ENCODE data around the gene EP400. TPM values are rescaled to one million over a fixed set of nuclear protein-coding genes. Genes with fewer than 3 reads are reported as not detected.

The EP400 gene
- total and polyA plus RNA-seq, 2 of the 8 experiments (the other 6 are each of a cell fraction or from before 2014, with no cell fraction given): 13.1 to 69.7 TPM

- H2BK15ac ChIP-seq (ENCODE audit: low read length): no peak overlapping the region
- TF ChIP-seq E2F6 (IDR thresholded peaks at IDR 0.05) (no peak), SAP30 (IDR thresholded peaks at IDR 0.05; ENCODE audit: insufficient read depth, insufficient replicate concordance, low read length) (no peak)
- peak in 1 of 2 experiments; percentile 33 for DNase-seq (ENCODE audit: low read depth in 1 of 2, low spot score in 2 of 2)
- H2BK120ac ChIP-seq (replicated peaks; ENCODE audit: low read depth, low read length): no peak overlapping the region
- no peak overlapping the region for H3K4ac ChIP-seq (replicated peaks; ENCODE audit: insufficient read length, low read depth, low read length)
- peaks cover 3 to 5% of the 10 kb centered on the region in 2 experiments for H4K20me1 ChIP-seq (replicated peaks in 1 of 2; ENCODE audit: control insufficient read depth in 1 of 2, insufficient read depth in 2 of 2, low read length in 2 of 2)
- no peak overlapping the region for H3K27ac ChIP-seq (ENCODE audit: low read depth, low read length)
- no peak overlapping the region for H2BK20ac ChIP-seq (ENCODE audit: low read length)
- H3K9ac ChIP-seq (replicated peaks in 1 of 4; ENCODE audit: extremely low read depth in 1 of 4, low read depth in 3 of 4, low read length in 3 of 4): no peak overlapping the region
- FAIRE-seq: no peak
- peaks cover 7 to 18% (median 12%) of the 10 kb centered on the region in 4 experiments for H3K36me3 ChIP-seq (ENCODE audit: control insufficient read depth in 2 of 4, insufficient read depth in 4 of 4, low read length in 3 of 4)
- H3K79me2 ChIP-seq (ENCODE audit: control insufficient read depth in 1 of 2, insufficient read depth in 2 of 2, low read length in 2 of 2): no peaks in the 10 kb centered on the region
- CTCF ChIA-PET (ENCODE audit: partially characterized antibody): no interaction called here
- H2BK12ac ChIP-seq (ENCODE audit: low read depth, low read length): no peak overlapping the region
- no peaks in the 10 kb centered on the region for H3K79me1 ChIP-seq (ENCODE audit: low read depth, low read length)
- no peak overlapping the region for H4K5ac ChIP-seq (ENCODE audit: insufficient read length, low read depth, low read length)
- H3K23me2 ChIP-seq (ENCODE audit: low read depth, low read length): no peaks in the 10 kb centered on the region
- POLR2A ChIA-PET (ENCODE audit: partially characterized antibody): no interaction called here
- no peak overlapping the region for H3K18ac ChIP-seq (ENCODE audit: extremely low read depth, low read length)
- H3K9me3 ChIP-seq (ENCODE audit: insufficient read depth in 2 of 2, low read depth in 1 of 2, low read length in 1 of 2): no peaks in the 10 kb centered on the region
- H3K4me3 ChIP-seq (ENCODE audit: extremely low read depth in 1 of 4, insufficient read depth in 2 of 4, low read depth in 3 of 4, low read length in 4 of 4): no peak overlapping the region
- no peak overlapping the region for H4K91ac ChIP-seq (replicated peaks; ENCODE audit: insufficient read length, low read length)
- no peak overlapping the region for H3K14ac ChIP-seq (ENCODE audit: insufficient read length)
- H3K23ac ChIP-seq (ENCODE audit: insufficient read length): no peak overlapping the region
- H3K4me1 ChIP-seq (replicated peaks in 1 of 4; ENCODE audit: control insufficient read depth in 3 of 4, insufficient read depth in 4 of 4, low read length in 3 of 4): peaks cover 0 to 2% (median 0%) of the 10 kb centered on the region in 4 experiments; a peak in 2 of 7 replicates
- no peak overlapping the region for H2BK5ac ChIP-seq (ENCODE audit: low read depth, low read length)
- 94% methylated on average over 19 of the region's 19 CpGs; no CpG with 5 or more reads in 1 of the 2 experiments for WGBS, 2 experiments (ENCODE audit: extremely low coverage in 1 of 2, insufficient coverage in 1 of 2, insufficient read length in 1 of 2, insufficient replicate concordance in 2 of 2, low coverage in 1 of 2, low lambda C conversion rate in 2 of 2, missing lambda C conversion rate in 1 of 2)
- H3K27me3 ChIP-seq (replicated peaks in 1 of 4; ENCODE audit: control insufficient read depth in 3 of 4, extremely low read depth in 1 of 4, insufficient read depth in 3 of 4, low read length in 3 of 4): no peaks in the 10 kb centered on the region
- no peak overlapping the region for H2AK5ac ChIP-seq (ENCODE audit: low read depth, low read length)
- H3K4me2 ChIP-seq (ENCODE audit: insufficient read depth in 1 of 2, low read depth in 2 of 2, low read length in 2 of 2): no peak overlapping the region
- no peak overlapping the region for H4K8ac ChIP-seq (ENCODE audit: extremely low read depth, insufficient read depth, low read length)
- H2AFZ ChIP-seq (ENCODE audit: low read length): no peak overlapping the region
- no peak overlapping the region for H3K56ac ChIP-seq (replicated peaks; ENCODE audit: insufficient read length, low read depth, low read length)
Observed at GRCh38 chr12:132111654-132112304, 162.0 kb downstream of the EP400 start.

Data from H1 (cell line).